ENCODE data around the gene ITM2C. TPM values are rescaled to one million over a fixed set of nuclear protein-coding genes. Genes with fewer than 3 reads are reported as not detected.
A peak's percentile ranks its signal among the peaks of the same experiment; 100 is the strongest.

The ITM2C gene
- total and polyA plus RNA-seq, 9 donors: 52.3 to 96.2 (median 67.8) TPM

- 46 to 51% (median 48%) methylated on average over 5 of the region's 5 CpGs for WGBS, 3 donors
- Histone ChIP-seq H3K27ac (no peak overlapping the region), H3K27me3 (no peaks in the 10 kb centered on the region), H3K4me1 (ENCODE audit: insufficient read depth) (no peaks in the 10 kb centered on the region), H3K9me3 (no peaks in the 10 kb centered on the region), H3K36me3 (no peaks in the 10 kb centered on the region), H3K4me3 (no peak overlapping the region)
- peak in 2 of 5 donors; percentile 2 to 3 for DNase-seq
- TF ChIP-seq POLR2A (IDR thresholded peaks at IDR 0.05) (no peak), EP300 (IDR thresholded peaks at IDR 0.05) (no peak), CTCF (IDR thresholded peaks at IDR 0.05) (no peak)
- intact Hi-C loops (cut with DNase I): no loop called here
These were observed 34.5 kb downstream of the ITM2C start for GRCh38 chr2:230899287-230899686.

GRCh38 chr2:230899786-230900185 lies 35.0 kb downstream of the ITM2C start:
- Histone ChIP-seq H3K9me3 (no peaks in the 10 kb centered on the region), H3K27ac (no peak overlapping the region), H3K4me1 (ENCODE audit: insufficient read depth) (no peaks in the 10 kb centered on the region), H3K27me3 (no peaks in the 10 kb centered on the region), H3K36me3 (no peaks in the 10 kb centered on the region), H3K4me3 (no peak overlapping the region)
- 90 to 94% (median 90%) methylated on average over 4 of the region's 4 CpGs for WGBS, 3 donors
- intact Hi-C loops (cut with DNase I): loop anchor here in 2 of 4 donors (5.0 to 10.0 kb wide), 2 partner anchors 85 to 93 kb away; no protein-coding TSS in a partner anchor
- TF ChIP-seq CTCF (IDR thresholded peaks at IDR 0.05): no peak
- no peak for TF ChIP-seq EP300 (IDR thresholded peaks at IDR 0.05)
- TF ChIP-seq POLR2A (IDR thresholded peaks at IDR 0.05): no peak
- DNase-seq: no peak

DNA sequence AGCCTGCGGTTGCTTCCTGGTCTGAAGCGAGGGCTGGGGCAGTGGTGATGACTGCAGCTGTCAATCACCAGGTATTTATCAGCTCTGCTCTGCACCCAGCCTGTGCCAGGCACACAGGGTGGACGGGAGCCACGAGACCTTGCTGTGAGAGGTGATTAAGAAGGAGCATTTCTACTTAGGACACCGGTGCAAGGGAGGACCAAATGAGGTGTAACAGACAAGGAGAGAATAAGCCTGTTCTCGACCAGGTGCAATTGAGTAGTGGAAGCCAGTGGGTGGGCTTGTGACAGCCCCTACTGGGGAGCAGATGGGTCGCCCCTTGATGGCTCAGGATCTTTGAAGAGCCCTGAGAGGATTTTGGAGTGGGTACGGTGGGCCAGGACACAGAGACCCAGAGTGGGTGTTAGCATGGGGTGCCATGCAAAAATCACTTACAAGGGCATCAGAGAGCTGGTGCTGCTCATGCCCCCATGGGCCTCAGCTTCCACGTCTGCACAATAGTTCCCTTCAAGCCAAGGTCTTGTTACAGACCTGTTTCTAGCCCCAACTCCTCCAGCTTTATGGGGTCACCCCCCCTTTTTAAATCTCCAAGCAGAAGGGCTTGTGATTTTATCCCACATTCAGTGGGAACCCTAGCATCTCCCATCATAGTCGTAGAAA lies 35.7 kb downstream of the ITM2C start:
- Histone ChIP-seq H3K27me3 (no peaks in the 10 kb centered on the region), H3K4me3 (no peak overlapping the region), H3K4me1 (ENCODE audit: insufficient read depth) (no peaks in the 10 kb centered on the region), H3K27ac (no peak overlapping the region), H3K36me3 (no peaks in the 10 kb centered on the region), H3K9me3 (no peaks in the 10 kb centered on the region)
- WGBS, 3 donors: 65 to 71% (median 67%) methylated on average over 10 of the region's 10 CpGs
- DNase-seq: peak in 1 of 5 donors; percentile 2
- no peak for TF ChIP-seq CTCF (IDR thresholded peaks at IDR 0.05)
- TF ChIP-seq EP300 (IDR thresholded peaks at IDR 0.05): no peak
- no peak for TF ChIP-seq POLR2A (IDR thresholded peaks at IDR 0.05)
- intact Hi-C loops (cut with DNase I): loop anchor here in 2 of 4 donors (5.0 to 10.0 kb wide), 2 partner anchors 84 to 92 kb away; no protein-coding TSS in a partner anchor

DNA sequence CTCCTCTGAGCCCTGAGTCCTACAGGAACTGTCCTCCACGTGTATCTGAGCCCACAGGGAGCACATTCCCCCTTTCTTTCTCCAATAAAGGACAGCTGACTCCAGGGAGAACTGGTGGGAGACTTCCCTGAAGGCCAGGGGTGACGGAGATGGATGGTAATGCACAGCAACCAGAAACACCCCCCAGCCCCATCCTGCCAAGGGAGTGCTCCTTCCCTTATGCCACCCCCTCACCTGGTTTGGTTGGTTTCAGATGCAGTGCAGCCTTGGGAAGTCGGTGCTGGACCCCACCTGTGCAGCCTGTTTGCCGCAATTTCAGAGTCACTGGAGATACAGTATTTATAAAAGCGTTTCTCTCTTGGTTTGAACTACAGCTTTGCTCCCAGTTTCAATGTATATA lies 36.3 kb downstream of the ITM2C start:
- WGBS, 3 donors: 61 to 67% (median 65%) methylated on average over 5 of the region's 5 CpGs
- no peaks in the 10 kb centered on the region for H3K27me3 ChIP-seq
- H3K36me3 ChIP-seq: no peaks in the 10 kb centered on the region
- peak in 1 of 5 donors; percentile 1 for DNase-seq
- TF ChIP-seq EP300 (IDR thresholded peaks at IDR 0.05) (no peak), CTCF (IDR thresholded peaks at IDR 0.05) (no peak), POLR2A (IDR thresholded peaks at IDR 0.05) (no peak)
- no peaks in the 10 kb centered on the region for H3K4me1 ChIP-seq (ENCODE audit: insufficient read depth)
- H3K4me3 ChIP-seq: no peak overlapping the region
- H3K9me3 ChIP-seq: no peaks in the 10 kb centered on the region
- intact Hi-C loops (cut with DNase I): loop anchor here in 2 of 4 donors (5.0 to 10.0 kb wide), 2 partner anchors 84 to 91 kb away; no protein-coding TSS in a partner anchor
- no peak overlapping the region for H3K27ac ChIP-seq

All from ovary (tissue), 9 donors.